ENCODE measurements around the gene PHF21A. TPM values are rescaled to one million over a fixed set of nuclear protein-coding genes. Genes with fewer than 3 reads are reported as not detected.

The PHF21A gene
- total RNA-seq, result 11.1 and 27.4 TPM in 2 replicates

GRCh38 chr11:46121301-46121723 is at the start of gene PHF21A:
Gene PHF21A, minus strand, starts transcription at chr11:46121454. Its CDS starts 37,235 bp downstream, at chr11:46084219.

GRCh38 chr11:45922425-45923082 is 198.7 kb downstream of the PHF21A start, which contains the start of gene LARGE2:
Gene LARGE2, plus strand, starts transcription at chr11:45922656. Its CDS starts 227 bp downstream, at chr11:45922883.

GRCh38 chr11:45917623-45918330 is 203.5 kb downstream of the PHF21A start, which contains the start of gene PEX16:
Gene PEX16, minus strand, starts transcription at chr11:45917877. Its CDS starts 66 bp downstream, at chr11:45917811.

GRCh38 chr11:45906965-45907611 is 214.2 kb downstream of the PHF21A start, which contains the start of gene FREY1:
Gene FREY1, minus strand, starts transcription at chr11:45907271. Its CDS starts 26 bp downstream, at chr11:45907245.

GRCh38 chr11:45885274-45885920 is 235.9 kb downstream of the PHF21A start, which contains the start of gene MAPK8IP1:
Gene MAPK8IP1, plus strand, starts transcription at chr11:45885651. Its CDS starts 170 bp downstream, at chr11:45885821.

Other genes with a start within 250 kb of the PHF21A start
- 6.7 and 27.8 TPM in 2 replicates for gene MAPK8IP1, start 235.8 kb downstream of the PHF21A start, total RNA-seq
- 0.65 TPM in 1 of 2 replicates, not detected in the other for gene FREY1, start 214.2 kb downstream of the PHF21A start, total RNA-seq
- 26.9 and 45.3 TPM in 2 replicates for gene PEX16, start 203.6 kb downstream of the PHF21A start, total RNA-seq
- gene LARGE2, start 198.8 kb downstream of the PHF21A start, total RNA-seq, result 0.24 and 0.52 TPM in 2 replicates
- gene CREB3L1, start 156.2 kb upstream of the PHF21A start, total RNA-seq, result 37.4 and 41.9 TPM in 2 replicates
- gene DGKZ, start 226.0 kb upstream of the PHF21A start, total RNA-seq, result 34.9 and 42.9 TPM in 2 replicates

Data from epithelial cell of alveolus of lung (primary cell).